NCI-H2227 (cell line): ENCODE measurements around the gene GREB1L.
"Not testable (repeated sequence)": the region's sequence is repeated elsewhere in the genome, so short reads cannot be mapped to it uniquely, and the experiment has no call there.

Experiments used
- DNase-seq: peaks from one replicate; lab custom pipeline; 2025; ENCODE audit not compliant: unreplicated experiment; lab: John Stamatoyannopoulos, UW

The GREB1L gene

GRCh38 chr18:21242141-21242779, at the start of gene GREB1L:
Gene GREB1L, plus strand, starts transcription at chr18:21242232. Its CDS starts 141,287 bp downstream, at chr18:21383519.
- DNase-seq, result peak; percentile 69

- DNase-seq, result no peak
Measured at GRCh38 chr18:21192308-21192624, 49.8 kb upstream of the GREB1L start.

- peak; percentile 35 for DNase-seq
Measured at GRCh38 chr18:21194871-21195771, 46.9 kb upstream of the GREB1L start.

GRCh38 chr18:21196426-21196825, 45.6 kb upstream of the GREB1L start:
- DNase-seq, result no peak

- DNase-seq, result no peak
Measured at GRCh38 chr18:21203126-21203525, 38.9 kb upstream of the GREB1L start.

- DNase-seq, result no peak
Measured at GRCh38 chr18:21203542-21204241, 38.3 kb upstream of the GREB1L start.

- DNase-seq, result no peak
Measured at GRCh38 chr18:21205695-21206094, 36.3 kb upstream of the GREB1L start.

GRCh38 chr18:21210278-21210677, 31.8 kb upstream of the GREB1L start:
- DNase-seq, result no peak

GRCh38 chr18:21210784-21211183, 31.2 kb upstream of the GREB1L start:
- no peak for DNase-seq

GRCh38 chr18:21214409-21214808, 27.6 kb upstream of the GREB1L start:
- DNase-seq, result not testable (repeated sequence)

- DNase-seq, result no peak
Measured at GRCh38 chr18:21215490-21215889, 26.5 kb upstream of the GREB1L start.

- no peak for DNase-seq
Measured at GRCh38 chr18:21218862-21219261, 23.2 kb upstream of the GREB1L start.

GRCh38 chr18:21230436-21230835, 11.6 kb upstream of the GREB1L start:
- no peak for DNase-seq

- no peak for DNase-seq
Measured at GRCh38 chr18:21241301-21242048, 557 bp upstream of the GREB1L start.

- no peak for DNase-seq
Measured at GRCh38 chr18:21242780-21243401, 859 bp downstream of the GREB1L start.

- DNase-seq, result no peak
Measured at GRCh38 chr18:21254576-21254975, 12.5 kb downstream of the GREB1L start.

GRCh38 chr18:21255211-21255610, 13.2 kb downstream of the GREB1L start:
- DNase-seq, result no peak

- DNase-seq, result no peak
Measured at GRCh38 chr18:21257386-21257785, 15.4 kb downstream of the GREB1L start.

GRCh38 chr18:21260621-21261020, 18.6 kb downstream of the GREB1L start:
- no peak for DNase-seq

GRCh38 chr18:21261352-21261751, 19.3 kb downstream of the GREB1L start:
- DNase-seq, result no peak

- DNase-seq, result no peak
Measured at GRCh38 chr18:21262244-21262643, 20.2 kb downstream of the GREB1L start.
